GM12873 (cell line): Measurements from ENCODE around the gene CCNA1.

ENCODE experiments used
- TF ChIP-seq, protein P1 (sequence below): IDR thresholded peaks from 2 replicates; pipeline ENCODE4 v1.5.1; 2012; ENCODE audit warnings: low read depth, mild to moderate bottlenecking, moderate library complexity, low read length, control low read depth; ENCODE audit not compliant: insufficient read depth; ENCODE audit errors: missing control alignments

CCNA1 gene

DNA sequence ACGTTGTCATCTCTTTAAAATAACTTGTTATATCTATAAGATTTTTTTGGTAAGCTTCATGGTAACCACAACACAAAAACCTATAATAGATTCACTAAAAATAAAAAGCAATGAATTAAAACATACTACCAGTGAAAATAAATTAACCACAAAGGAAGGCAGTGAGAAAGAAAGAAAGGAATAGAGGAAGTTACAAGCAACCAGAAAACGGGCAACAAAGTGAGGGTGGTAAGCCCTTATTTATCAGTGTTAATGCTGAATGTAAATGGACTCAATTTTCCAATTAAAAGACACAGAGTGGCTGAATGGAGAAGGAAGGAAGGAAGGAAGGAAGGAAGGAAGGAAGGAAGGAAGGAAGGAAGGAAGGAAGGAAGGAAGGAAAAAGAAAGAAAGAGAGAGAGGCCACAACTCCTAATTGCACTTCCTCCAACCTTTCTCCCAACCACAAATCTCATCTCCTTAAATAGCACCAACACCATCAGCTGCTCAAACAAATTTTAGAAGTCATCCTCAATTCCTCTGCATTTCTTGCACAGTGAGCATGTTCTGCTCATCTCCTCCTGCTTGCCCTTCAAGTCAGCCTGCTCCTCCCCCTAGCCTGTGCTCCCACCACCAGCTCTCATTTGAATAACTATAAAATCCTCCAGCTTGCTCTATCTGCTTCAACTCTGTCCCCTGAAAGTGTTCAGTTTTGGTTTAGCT, 48.6 kb downstream of the CCNA1 start:
- TF ChIP-seq, protein P1, sequence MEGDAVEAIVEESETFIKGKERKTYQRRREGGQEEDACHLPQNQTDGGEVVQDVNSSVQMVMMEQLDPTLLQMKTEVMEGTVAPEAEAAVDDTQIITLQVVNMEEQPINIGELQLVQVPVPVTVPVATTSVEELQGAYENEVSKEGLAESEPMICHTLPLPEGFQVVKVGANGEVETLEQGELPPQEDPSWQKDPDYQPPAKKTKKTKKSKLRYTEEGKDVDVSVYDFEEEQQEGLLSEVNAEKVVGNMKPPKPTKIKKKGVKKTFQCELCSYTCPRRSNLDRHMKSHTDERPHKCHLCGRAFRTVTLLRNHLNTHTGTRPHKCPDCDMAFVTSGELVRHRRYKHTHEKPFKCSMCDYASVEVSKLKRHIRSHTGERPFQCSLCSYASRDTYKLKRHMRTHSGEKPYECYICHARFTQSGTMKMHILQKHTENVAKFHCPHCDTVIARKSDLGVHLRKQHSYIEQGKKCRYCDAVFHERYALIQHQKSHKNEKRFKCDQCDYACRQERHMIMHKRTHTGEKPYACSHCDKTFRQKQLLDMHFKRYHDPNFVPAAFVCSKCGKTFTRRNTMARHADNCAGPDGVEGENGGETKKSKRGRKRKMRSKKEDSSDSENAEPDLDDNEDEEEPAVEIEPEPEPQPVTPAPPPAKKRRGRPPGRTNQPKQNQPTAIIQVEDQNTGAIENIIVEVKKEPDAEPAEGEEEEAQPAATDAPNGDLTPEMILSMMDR = no peak

DNA sequence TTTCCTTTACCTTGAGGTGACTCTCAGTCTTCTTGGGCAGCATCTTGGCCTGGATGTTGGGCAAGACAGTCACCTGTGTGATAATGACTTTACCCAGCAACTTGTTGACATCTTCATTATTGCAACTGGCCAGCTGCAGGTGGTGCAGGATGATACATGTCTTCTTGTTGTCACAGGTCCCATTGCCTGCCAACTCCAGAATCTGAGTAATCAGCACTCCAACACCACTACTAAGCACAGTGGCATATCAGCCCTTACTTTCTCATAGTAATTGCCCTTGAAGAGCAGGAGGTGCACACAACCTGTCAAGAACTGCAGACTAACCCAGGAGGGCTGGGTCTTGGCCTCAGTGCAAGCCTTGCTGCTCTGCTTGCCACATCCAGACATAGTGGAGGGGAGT, 57.8 kb downstream of the CCNA1 start:
- TF ChIP-seq, protein P1 = no peak
